ENCODE data around the gene AAGAB.

DNA sequence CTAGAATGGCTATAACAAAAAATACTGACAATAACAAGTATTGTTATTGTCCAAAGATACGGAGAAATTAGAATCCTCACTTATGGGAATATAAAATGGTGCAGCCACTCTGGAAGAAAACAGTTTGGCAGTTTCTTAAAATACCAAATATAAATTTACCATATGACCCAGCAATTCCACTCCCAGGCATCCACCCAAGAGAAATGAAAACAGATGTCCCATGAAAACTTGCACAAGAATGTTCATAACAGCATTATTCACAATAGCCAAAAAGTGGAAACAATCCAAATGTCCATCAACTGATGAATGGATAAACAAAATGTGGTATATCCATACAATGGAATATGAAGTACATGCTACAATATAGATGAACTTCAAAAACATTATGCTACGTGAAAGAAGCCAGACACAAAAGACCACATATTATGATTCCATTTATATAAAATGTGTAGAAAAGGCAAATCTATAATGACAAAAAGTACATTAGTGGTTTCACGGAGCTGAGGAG, 9.4 kb downstream of the AAGAB start:
- TF ChIP-seq, protein P1, sequence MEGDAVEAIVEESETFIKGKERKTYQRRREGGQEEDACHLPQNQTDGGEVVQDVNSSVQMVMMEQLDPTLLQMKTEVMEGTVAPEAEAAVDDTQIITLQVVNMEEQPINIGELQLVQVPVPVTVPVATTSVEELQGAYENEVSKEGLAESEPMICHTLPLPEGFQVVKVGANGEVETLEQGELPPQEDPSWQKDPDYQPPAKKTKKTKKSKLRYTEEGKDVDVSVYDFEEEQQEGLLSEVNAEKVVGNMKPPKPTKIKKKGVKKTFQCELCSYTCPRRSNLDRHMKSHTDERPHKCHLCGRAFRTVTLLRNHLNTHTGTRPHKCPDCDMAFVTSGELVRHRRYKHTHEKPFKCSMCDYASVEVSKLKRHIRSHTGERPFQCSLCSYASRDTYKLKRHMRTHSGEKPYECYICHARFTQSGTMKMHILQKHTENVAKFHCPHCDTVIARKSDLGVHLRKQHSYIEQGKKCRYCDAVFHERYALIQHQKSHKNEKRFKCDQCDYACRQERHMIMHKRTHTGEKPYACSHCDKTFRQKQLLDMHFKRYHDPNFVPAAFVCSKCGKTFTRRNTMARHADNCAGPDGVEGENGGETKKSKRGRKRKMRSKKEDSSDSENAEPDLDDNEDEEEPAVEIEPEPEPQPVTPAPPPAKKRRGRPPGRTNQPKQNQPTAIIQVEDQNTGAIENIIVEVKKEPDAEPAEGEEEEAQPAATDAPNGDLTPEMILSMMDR (IDR thresholded peaks at IDR 0.05), result no peak
- TF ChIP-seq POLR2A (IDR thresholded peaks at IDR 0.05) (no peak), EP300 (IDR thresholded peaks at IDR 0.05) (no peak)
